T-cell (primary cell): ENCODE data around the gene DROSHA. TPM values are rescaled to one million over a fixed set of nuclear protein-coding genes. Genes with fewer than 3 reads are reported as not detected.
"Not testable (repeated sequence)": the region's sequence is repeated elsewhere in the genome, so short reads cannot be mapped to it uniquely, and the experiment has no call there.

Experiments used
- ATAC-seq, 4 experiments: fragments of 200-7000 bp in 3 of 4; fragments of 150-1000 bp in 1 of 4; cut with Tn5 transposase; replicated peaks in 1 of 4; 1 replicate in 3 of 4; 2 replicates in 1 of 4; pipeline ENCODE4 v1.10.0; 2021; ENCODE audit warnings: moderate library complexity in 3 of 4, mild to moderate bottlenecking in 2 of 4, moderate number of reproducible peaks in 1 of 4
- CTCF ChIA-PET, 2 donors: fragments of 300-600 bp; sonication (Branson Sonifier 250); formaldehyde crosslinking; loops; one replicate each; lab custom pipeline; 2022; ENCODE audit warnings: antibody characterized with exemption in 2 of 2; lab: Charles Lee
- POLR2A ChIA-PET, 2 donors: fragments of 300-600 bp; sonication (Branson Sonifier 250); formaldehyde crosslinking; loops; one replicate each; lab custom pipeline; 2022; ENCODE audit warnings: antibody characterized with exemption in 2 of 2; lab: Charles Lee
- DNase-seq, 35 experiments: peaks; one replicate each; pipeline versions ENCODE4 v3.0.0 to v3.0.0-alpha.2; 2013 to 2023
- H3K27ac ChIP-seq: one replicate; pipeline ENCODE4 v1.5.1; 2013; ENCODE audit warnings: low read length
- H3K27me3 ChIP-seq, 2 experiments: replicated peaks in 1 of 2; 1 replicate in 1 of 2; 2 replicates in 1 of 2; pipeline versions ENCODE4 v1.6.1 to v1.7.0; 2013; ENCODE audit warnings: low read length in 1 of 2, mixed read lengths in 1 of 2; ENCODE audit not compliant: control insufficient read depth in 2 of 2, insufficient read depth in 2 of 2; ENCODE audit errors: extremely low read depth in 1 of 2
- H3K36me3 ChIP-seq, 2 donors: 1 replicate in 1 of 2; 2 replicates in 1 of 2; pipeline versions ENCODE4 v1.6.1 to v1.7.0; 2013; ENCODE audit warnings: low read length in 1 of 2; ENCODE audit not compliant: control insufficient read depth in 2 of 2, insufficient read depth in 1 of 2; ENCODE audit errors: extremely low read depth in 1 of 2
- H3K4me1 ChIP-seq, 2 experiments: 1 replicate in 1 of 2; 2 replicates in 1 of 2; pipeline versions ENCODE4 v1.6.1 to v1.7.0; 2013; ENCODE audit warnings: low read length in 2 of 2, mixed read lengths in 1 of 2; ENCODE audit not compliant: insufficient read depth in 2 of 2, control insufficient read depth in 1 of 2; ENCODE audit errors: extremely low read depth in 1 of 2
- H3K4me3 ChIP-seq, 2 donors: 1 replicate in 1 of 2; 2 replicates in 1 of 2; pipeline versions ENCODE4 v1.5.1 to v1.7.0; 2013; ENCODE audit warnings: mild to moderate bottlenecking in 2 of 2, low read length in 1 of 2, moderate library complexity in 1 of 2; ENCODE audit not compliant: control insufficient read depth in 1 of 2; ENCODE audit errors: extremely low read depth in 1 of 2
- H3K9me3 ChIP-seq: 2 replicates; pipeline ENCODE4 v1.7.0; 2013
- H3K27ac Mint-ChIP-seq, 2 donors: one replicate each; pipeline ENCODE4 v1.8.0; 2020 to 2021; ENCODE audit warnings: mild to moderate bottlenecking in 2 of 2, mixed read lengths in 2 of 2
- H3K27me3 Mint-ChIP-seq, 2 donors: one replicate each; pipeline ENCODE4 v1.8.0; 2021 to 2022; ENCODE audit warnings: mixed read lengths in 2 of 2
- H3K36me3 Mint-ChIP-seq: one replicate; pipeline ENCODE4 v1.8.0; 2021; ENCODE audit warnings: mixed read lengths
- H3K4me1 Mint-ChIP-seq, 3 donors: one replicate each; pipeline ENCODE4 v1.8.0; 2020 to 2022; ENCODE audit warnings: mixed read lengths in 3 of 3, mild to moderate bottlenecking in 1 of 3
- H3K4me3 Mint-ChIP-seq, 3 donors: one replicate each; pipeline ENCODE4 v1.8.0; 2020 to 2022; ENCODE audit warnings: mild to moderate bottlenecking in 3 of 3, mixed read lengths in 3 of 3, moderate library complexity in 3 of 3
- H3K9me3 Mint-ChIP-seq, 3 donors: one replicate each; pipeline ENCODE4 v1.8.0; 2020 to 2022; ENCODE audit warnings: mixed read lengths in 3 of 3
- WGBS: methylation state at CpG from one replicate; pipeline ENCODE4 v1.1.5; 2013; ENCODE audit warnings: missing lambda C conversion rate; ENCODE audit not compliant: insufficient coverage; 5-methylcytosine and 5-hydroxymethylcytosine counted together
- total RNA-seq, 35 experiments: library from RNA in 6 of 35; stranded (reverse) in 6 of 35; fragments of 120-200 nt in 1 of 35; gene quantifications; one replicate each; pipeline versions ENCODE4 v1.2.1 to v1.2.4 and lab custom pipeline; 2013 to 2026

The DROSHA gene
- total RNA-seq, 5 donors from 2014 or later (not counting 1 experiment from before 2014, with no cell fraction given) = 42.2 to 82.1 (median 69.6) TPM

DNA sequence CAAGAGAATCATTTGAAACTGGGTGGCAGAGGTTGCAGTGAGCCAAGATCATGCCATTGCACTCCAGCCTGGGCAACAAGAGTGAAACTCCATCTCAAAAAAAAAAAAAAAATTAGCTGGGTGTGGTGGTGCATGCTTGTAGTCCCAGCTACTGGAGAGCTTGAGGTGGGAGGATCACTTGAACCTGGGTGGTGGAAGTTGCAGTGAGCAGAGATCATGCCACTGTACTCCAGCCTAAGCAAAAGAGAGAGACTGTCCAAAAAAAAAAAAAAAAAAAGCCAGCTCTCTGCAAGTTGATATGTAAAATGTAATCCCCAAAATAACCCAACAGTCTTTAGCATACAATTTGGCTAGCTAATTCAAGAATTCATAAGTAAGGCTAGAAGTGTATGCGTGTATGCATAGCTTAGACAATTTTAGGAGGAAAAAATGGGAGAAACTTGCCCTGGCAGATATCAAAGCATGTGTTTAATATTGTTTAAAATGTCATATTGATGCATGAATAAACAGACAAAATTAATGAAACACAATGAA, 36.5 kb upstream of the DROSHA start:
- Mint-ChIP-seq H3K9me3 (peaks cover 0 to 8% (median 7%) of the 10 kb centered on the region in 3 donors), H3K27me3 (peaks cover 2 to 13% of the 10 kb centered on the region in 2 donors), H3K27ac (no peak overlapping the region), H3K36me3 (peaks cover 7% of the 10 kb centered on the region), H3K4me1 (no peaks in the 10 kb centered on the region), H3K4me3 (no peak overlapping the region)
- CTCF ChIA-PET = no interaction called here
- Histone ChIP-seq H3K27me3 (peaks cover 0 to 3% of the 10 kb centered on the region in 2 experiments), H3K4me1 (no peaks in the 10 kb centered on the region), H3K4me3 (no peak overlapping the region), H3K36me3 (no peaks in the 10 kb centered on the region), H3K9me3 (no peaks in the 10 kb centered on the region), H3K27ac (no peak overlapping the region)
- POLR2A ChIA-PET = interaction anchor here in 1 of 2 donors (0.6 kb wide), 2 partner anchors 9 to 68 kb away, joined by 6 read pairs; no protein-coding TSS in a partner anchor
- DNase-seq = no peak
- WGBS = no CpG with 5 or more reads among the region's 1 CpG
- ATAC-seq = no peak

DNA sequence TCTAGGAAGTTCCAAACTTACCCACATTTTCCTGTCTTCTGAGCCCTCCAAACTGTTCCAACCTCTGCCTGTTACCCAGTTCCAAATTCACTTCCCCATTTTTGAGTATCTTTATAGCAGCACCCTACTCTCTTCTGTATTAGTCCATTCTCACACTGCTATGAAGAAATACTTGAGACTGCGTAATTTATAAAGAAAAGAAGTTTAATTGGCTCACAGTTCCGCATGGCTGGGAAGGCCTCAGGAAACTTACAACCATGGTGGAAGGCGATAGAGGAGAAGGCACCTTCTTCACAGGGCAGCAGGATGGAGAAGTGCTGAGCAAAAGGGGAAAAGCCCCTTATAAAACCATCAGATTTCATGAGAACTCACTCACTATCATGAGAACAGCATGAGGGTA, 34.5 kb upstream of the DROSHA start:
- CTCF ChIA-PET, ATAC-seq, H3K9me3 ChIP-seq, H3K36me3 Mint-ChIP-seq, H3K4me1 Mint-ChIP-seq, H3K9me3 Mint-ChIP-seq, H3K36me3 ChIP-seq, H3K4me1 ChIP-seq, H3K4me3 ChIP-seq, H3K27ac ChIP-seq, H3K27me3 ChIP-seq, H3K27ac Mint-ChIP-seq, DNase-seq, H3K27me3 Mint-ChIP-seq, H3K4me3 Mint-ChIP-seq, POLR2A ChIA-PET: not testable (repeated sequence)
- WGBS = no CpG with 5 or more reads among the region's 3 CpGs

DNA sequence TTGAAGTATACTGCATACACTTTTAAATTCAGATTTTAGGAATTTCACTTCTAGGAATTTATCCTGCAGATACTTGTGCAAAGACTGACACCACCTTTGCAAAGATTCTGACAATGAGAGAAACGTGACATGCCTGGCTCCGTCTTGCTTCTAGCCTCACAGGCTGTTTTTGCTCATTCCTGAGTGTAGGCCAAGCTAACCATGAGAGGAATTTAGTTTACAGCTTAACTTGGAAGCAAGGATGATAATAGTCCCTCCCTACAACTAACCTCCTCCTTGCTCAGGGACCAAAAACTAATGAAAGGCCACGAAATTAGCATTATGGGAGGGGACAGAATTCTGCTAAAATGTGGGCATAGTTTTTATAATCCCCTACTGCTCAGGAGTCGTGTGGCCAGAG, 31.3 kb upstream of the DROSHA start:
- Mint-ChIP-seq H3K9me3 (peaks cover 0 to 8% (median 7%) of the 10 kb centered on the region in 3 donors), H3K4me1 (no peaks in the 10 kb centered on the region), H3K27me3 (peaks cover 0 to 9% of the 10 kb centered on the region in 2 donors), H3K36me3 (peaks cover 8% of the 10 kb centered on the region), H3K27ac (no peak overlapping the region), H3K4me3 (no peak overlapping the region)
- H3K9me3 ChIP-seq = no peaks in the 10 kb centered on the region
- ChIA-PET CTCF (no interaction called here), POLR2A (no interaction called here)
- ATAC-seq = no peak
- no peak overlapping the region for H3K4me3 ChIP-seq
- H3K27ac ChIP-seq = no peak overlapping the region
- H3K36me3 ChIP-seq = no peaks in the 10 kb centered on the region
- H3K4me1 ChIP-seq = no peaks in the 10 kb centered on the region
- no peak for DNase-seq
- peaks cover 0 to 3% of the 10 kb centered on the region in 2 experiments for H3K27me3 ChIP-seq
- WGBS = no CpG with 5 or more reads among the region's 4 CpGs

DNA sequence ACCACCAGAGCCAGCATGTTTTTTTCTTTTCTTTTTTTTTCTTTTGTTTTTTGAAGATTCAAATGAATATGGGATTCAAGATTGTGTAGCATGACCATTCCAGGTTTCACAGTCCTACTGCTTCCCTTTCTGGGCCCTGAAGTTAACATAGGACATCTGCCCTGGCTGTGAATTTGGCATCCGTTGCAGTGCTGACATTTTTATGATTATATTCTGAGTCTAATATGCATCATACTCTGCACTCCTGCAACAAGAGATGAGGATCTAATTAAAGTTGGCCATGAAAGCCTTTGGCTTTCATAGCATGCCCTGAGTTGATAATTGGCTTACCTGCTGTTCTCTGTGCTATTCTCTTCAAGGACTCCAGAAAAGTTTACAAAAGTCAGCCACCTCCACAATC, 30.1 kb upstream of the DROSHA start:
- H3K4me1 Mint-ChIP-seq = no peaks in the 10 kb centered on the region
- no peak overlapping the region for H3K4me3 Mint-ChIP-seq
- Histone ChIP-seq H3K4me3 (no peak overlapping the region), H3K36me3 (no peaks in the 10 kb centered on the region), H3K9me3 (no peaks in the 10 kb centered on the region), H3K27ac (no peak overlapping the region), H3K4me1 (no peaks in the 10 kb centered on the region), H3K27me3 (peaks cover 0 to 3% of the 10 kb centered on the region in 2 experiments)
- ChIA-PET CTCF (interaction anchor here in 1 of 2 donors (0.6 kb wide), 1 partner anchor 42 kb away, joined by 4 read pairs; no protein-coding TSS in a partner anchor), POLR2A (interaction anchor here in 1 of 2 donors (0.6 kb wide), 1 partner anchor 712 kb away, joined by 3 read pairs; no protein-coding TSS in a partner anchor)
- peaks cover 0 to 8% (median 7%) of the 10 kb centered on the region in 3 donors for H3K9me3 Mint-ChIP-seq
- H3K27ac Mint-ChIP-seq = no peak overlapping the region
- ATAC-seq (no peak), DNase-seq (no peak)
- WGBS = no CpG with 5 or more reads among the region's 1 CpG
- peaks cover 0 to 9% of the 10 kb centered on the region in 2 donors for H3K27me3 Mint-ChIP-seq
- H3K36me3 Mint-ChIP-seq = peaks cover 14% of the 10 kb centered on the region

DNA sequence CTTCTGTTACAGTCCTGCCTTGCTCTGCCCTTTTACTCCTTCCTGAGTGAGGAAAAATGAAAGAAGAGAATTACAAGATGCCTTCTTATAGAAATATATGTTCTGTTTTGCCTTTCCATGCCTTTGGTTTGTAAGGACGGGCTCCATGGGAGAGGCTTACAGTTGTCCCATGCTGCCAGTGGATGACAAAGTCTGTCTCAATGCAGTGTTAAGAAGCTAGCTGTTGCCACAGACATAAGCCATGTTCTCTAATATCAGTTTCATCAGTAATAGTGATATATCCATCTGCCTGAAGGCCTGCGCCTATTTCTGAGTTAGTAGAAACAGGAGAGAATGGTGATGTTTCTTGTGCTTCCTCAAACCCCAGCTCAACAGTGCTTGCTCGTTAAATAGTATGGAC, 28.0 kb upstream of the DROSHA start:
- Histone ChIP-seq H3K36me3 (peaks cover 7 to 8% of the 10 kb centered on the region in 2 donors), H3K4me3 (no peak overlapping the region), H3K4me1 (no peaks in the 10 kb centered on the region), H3K27ac (no peak overlapping the region), H3K9me3 (no peaks in the 10 kb centered on the region), H3K27me3 (peaks cover 0 to 3% of the 10 kb centered on the region in 2 experiments)
- H3K4me1 Mint-ChIP-seq = no peaks in the 10 kb centered on the region
- no peak overlapping the region for H3K27ac Mint-ChIP-seq
- H3K9me3 Mint-ChIP-seq = peaks cover 0 to 2% (median 0%) of the 10 kb centered on the region in 3 donors
- H3K27me3 Mint-ChIP-seq = no peaks in the 10 kb centered on the region
- POLR2A ChIA-PET = interaction anchor here in 1 of 2 donors (0.5 kb wide), 1 partner anchor 39 kb away, joined by 4 read pairs; no protein-coding TSS in a partner anchor
- peaks cover 18% of the 10 kb centered on the region for H3K36me3 Mint-ChIP-seq
- no peak overlapping the region for H3K4me3 Mint-ChIP-seq
- no CpG with 5 or more reads among the region's 3 CpGs for WGBS
- no peak for ATAC-seq
- CTCF ChIA-PET = no interaction called here
- DNase-seq = no peak

DNA sequence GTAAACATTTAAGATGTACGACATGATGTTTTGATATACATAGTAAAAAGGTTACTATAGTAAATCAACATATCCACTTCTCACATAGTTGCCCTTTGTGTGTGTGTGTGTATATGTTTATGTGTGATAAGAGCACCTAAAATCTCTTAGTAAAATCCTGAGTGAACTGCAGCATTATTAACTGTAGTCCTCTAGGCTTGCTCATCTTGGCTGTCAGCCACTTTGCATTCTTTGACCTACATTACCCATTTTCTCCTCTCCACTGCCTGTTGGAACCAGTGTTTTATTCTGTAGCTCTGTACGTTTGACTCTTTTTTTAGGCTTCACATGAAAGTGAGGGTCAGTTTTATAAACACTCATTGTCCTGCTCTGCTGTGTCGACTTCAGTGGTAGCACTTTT, 24.6 kb upstream of the DROSHA start:
- Histone ChIP-seq H3K27me3 (no peaks in the 10 kb centered on the region), H3K9me3 (no peaks in the 10 kb centered on the region), H3K4me3 (no peak overlapping the region), H3K27ac (no peak overlapping the region), H3K4me1 (no peaks in the 10 kb centered on the region), H3K36me3 (peaks cover 7 to 32% of the 10 kb centered on the region in 2 donors)
- no peak overlapping the region for H3K4me3 Mint-ChIP-seq
- H3K9me3 Mint-ChIP-seq = no peaks in the 10 kb centered on the region
- H3K36me3 Mint-ChIP-seq = peaks cover 42% of the 10 kb centered on the region
- no peaks in the 10 kb centered on the region for H3K4me1 Mint-ChIP-seq
- no peak for ATAC-seq
- DNase-seq = no peak
- POLR2A ChIA-PET = no interaction called here
- CTCF ChIA-PET = no interaction called here
- WGBS = 100% methylated on average over 2 of the region's 3 CpGs
- no peak overlapping the region for H3K27ac Mint-ChIP-seq
- H3K27me3 Mint-ChIP-seq = no peaks in the 10 kb centered on the region
